H9 (cell line): ENCODE data around the gene ZNF423. TPM values are rescaled to one million over a fixed set of nuclear protein-coding genes. Genes with fewer than 3 reads are reported as not detected.
A peak's percentile ranks its signal among the peaks of the same experiment; 100 is the strongest.

Source experiments
- DNase-seq: peaks from one replicate; pipeline ENCODE4 v3.0.0-alpha.2; 2017
- H2AFZ ChIP-seq: one replicate; pipeline ENCODE4 v1.6.1; 2013; ENCODE audit warnings: mild to moderate bottlenecking, low read length, control low read depth, moderate library complexity
- H2AK5ac ChIP-seq: 2 replicates; pipeline ENCODE4 v1.6.1; 2013; ENCODE audit warnings: low read length, control low read depth, mixed read lengths; ENCODE audit not compliant: insufficient read length
- H2BK120ac ChIP-seq: one replicate; pipeline ENCODE4 v1.6.1; 2013; ENCODE audit warnings: low read depth, mild to moderate bottlenecking, low read length, control low read depth, inconsistent platforms; ENCODE audit not compliant: poor library complexity, severe bottlenecking
- H2BK12ac ChIP-seq: 2 replicates; pipeline ENCODE4 v1.6.1; 2013; ENCODE audit warnings: low read length, control low read depth, mixed read lengths, low read depth; ENCODE audit not compliant: insufficient read length
- H2BK15ac ChIP-seq: 2 replicates; pipeline ENCODE4 v1.6.1; 2013; ENCODE audit warnings: low read depth, low read length, control low read depth
- H2BK20ac ChIP-seq: one replicate; pipeline ENCODE4 v1.6.1; 2013; ENCODE audit warnings: low read depth, mild to moderate bottlenecking, low read length, control low read depth, inconsistent platforms; ENCODE audit not compliant: poor library complexity, severe bottlenecking
- H2BK5ac ChIP-seq: 2 replicates; pipeline ENCODE4 v1.6.1; 2013; ENCODE audit warnings: low read length, control low read depth, mixed read lengths; ENCODE audit not compliant: insufficient read length
- H3K14ac ChIP-seq: 2 replicates; pipeline ENCODE4 v1.6.1; 2013; ENCODE audit warnings: low read length, control low read depth; ENCODE audit not compliant: insufficient read depth
- H3K18ac ChIP-seq: 2 replicates; pipeline ENCODE4 v1.6.1; 2013; ENCODE audit warnings: low read depth, mild to moderate bottlenecking, mixed read lengths, low read length, control low read depth; ENCODE audit not compliant: insufficient read length
- H3K23ac ChIP-seq: 2 replicates; pipeline ENCODE4 v1.6.1; 2013; ENCODE audit warnings: low read length, control low read depth, mixed read lengths, low read depth; ENCODE audit not compliant: insufficient read length
- H3K23me2 ChIP-seq: 2 replicates; pipeline ENCODE4 v1.6.1; 2013; ENCODE audit warnings: low read depth, mild to moderate bottlenecking, mixed read lengths, low read length, control low read depth; ENCODE audit not compliant: insufficient read length, poor library complexity, severe bottlenecking
- H3K27ac ChIP-seq: 2 replicates; pipeline ENCODE4 v1.5.1; 2013; ENCODE audit warnings: low read length, control low read depth, mixed read lengths, low read depth; ENCODE audit not compliant: insufficient read length
- H3K27me3 ChIP-seq: 2 replicates; pipeline ENCODE4 v1.6.1; 2013; ENCODE audit warnings: low read length, control low read depth, inconsistent platforms; ENCODE audit not compliant: insufficient read depth
- H3K4ac ChIP-seq: 2 replicates; pipeline ENCODE4 v1.6.1; 2013; ENCODE audit warnings: low read depth, mild to moderate bottlenecking, control low read depth, inconsistent platforms, low read length, moderate library complexity
- H3K4me1 ChIP-seq: 2 replicates; pipeline ENCODE4 v1.6.1; 2013; ENCODE audit warnings: low read length, control low read depth, inconsistent platforms; ENCODE audit not compliant: insufficient read depth
- H3K4me2 ChIP-seq: 2 replicates; pipeline ENCODE4 v1.6.1; 2013; ENCODE audit warnings: low read length, control low read depth, mixed read lengths; ENCODE audit not compliant: insufficient read length, insufficient read depth
- H3K56ac ChIP-seq: 2 replicates; pipeline ENCODE4 v1.6.1; 2013; ENCODE audit warnings: low read depth, mild to moderate bottlenecking, mixed read lengths, low read length, control low read depth; ENCODE audit not compliant: insufficient read length
- H3K79me1 ChIP-seq: 2 replicates; pipeline ENCODE4 v1.6.1; 2013; ENCODE audit warnings: low read depth, mild to moderate bottlenecking, moderate library complexity, low read length, control low read depth, inconsistent platforms; ENCODE audit not compliant: insufficient read depth, poor library complexity, severe bottlenecking
- H3K79me2 ChIP-seq: 2 replicates; pipeline ENCODE4 v1.6.1; 2013; ENCODE audit warnings: low read length, control low read depth, inconsistent platforms; ENCODE audit not compliant: insufficient read depth
- H3K9ac ChIP-seq: 2 replicates; pipeline ENCODE4 v1.6.1; 2013; ENCODE audit warnings: low read length, control low read depth, mixed read lengths; ENCODE audit not compliant: insufficient read length; ENCODE audit errors: extremely low read depth
- H3K9me3 ChIP-seq: one replicate; pipeline ENCODE4 v1.6.1; 2013; ENCODE audit warnings: low read depth, low read length, inconsistent platforms; ENCODE audit not compliant: control insufficient read depth
- H3T11ph ChIP-seq: one replicate; pipeline ENCODE4 v1.6.1; 2013; ENCODE audit warnings: mild to moderate bottlenecking, low read length, control low read depth, inconsistent platforms
- H4K20me1 ChIP-seq: one replicate; pipeline ENCODE4 v1.6.1; 2013; ENCODE audit not compliant: control insufficient read depth, insufficient read length, insufficient read depth
- H4K5ac ChIP-seq: 2 replicates; pipeline ENCODE4 v1.6.1; 2013; ENCODE audit warnings: low read depth, mild to moderate bottlenecking, mixed read lengths, low read length, control low read depth; ENCODE audit not compliant: insufficient read length
- H4K8ac ChIP-seq: replicated peaks from 2 replicates; pipeline ENCODE4 v1.6.1; 2013; ENCODE audit warnings: low read length, control low read depth, mixed read lengths, low read depth; ENCODE audit not compliant: insufficient read length
- H4K91ac ChIP-seq: 2 replicates; pipeline ENCODE4 v1.6.1; 2013; ENCODE audit warnings: low read depth, mild to moderate bottlenecking, moderate library complexity, mixed read lengths, low read length, control low read depth; ENCODE audit not compliant: insufficient read length
- H3K27ac Mint-ChIP-seq, 3 experiments: 2 replicates in 2 of 3; 3 replicates in 1 of 3; pipeline ENCODE4 v1.8.0; 2020 to 2021; ENCODE audit warnings: mixed read lengths in 3 of 3, mild to moderate bottlenecking in 1 of 3, moderate library complexity in 1 of 3
- H3K27me3 Mint-ChIP-seq: 2 replicates; pipeline ENCODE4 v1.8.0; 2021; ENCODE audit warnings: low read depth, mild to moderate bottlenecking, moderate library complexity, mixed read lengths
- H3K36me3 Mint-ChIP-seq, 3 experiments: 2 replicates in 2 of 3; 3 replicates in 1 of 3; pipeline ENCODE4 v1.8.0; 2020 to 2021; ENCODE audit warnings: low read depth in 3 of 3, mixed read lengths in 3 of 3; ENCODE audit not compliant: insufficient read depth in 1 of 3
- H3K4me1 Mint-ChIP-seq, 2 experiments: 2 replicates each; pipeline ENCODE4 v1.8.0; 2020; ENCODE audit warnings: mixed read lengths in 2 of 2
- H3K4me3 Mint-ChIP-seq, 2 experiments: 2 replicates in 1 of 2; 3 replicates in 1 of 2; pipeline ENCODE4 v1.8.0; 2020 to 2021; ENCODE audit warnings: mild to moderate bottlenecking in 2 of 2, mixed read lengths in 2 of 2, moderate library complexity in 1 of 2
- H3K9me3 Mint-ChIP-seq, 2 experiments: 2 replicates in 1 of 2; 3 replicates in 1 of 2; pipeline ENCODE4 v1.8.0; 2020; ENCODE audit warnings: mild to moderate bottlenecking in 2 of 2, mixed read lengths in 2 of 2, moderate library complexity in 1 of 2
- CTCF ChIP-seq: fragments of 200-600 bp; sonication (generic); conservative IDR thresholded peaks from 3 replicates; pipeline ENCODE4 v1.8.0; 2021; ENCODE audit warnings: antibody characterized with exemption, mild to moderate bottlenecking
- WGBS: extraction: QIAGEN DNeasy Blood & Tissue Kit; methylation state at CpG from one replicate; pipeline ENCODE4 v1.1.7; 2013; ENCODE audit warnings: missing lambda C conversion rate, low lambda C conversion rate, mixed read lengths; ENCODE audit not compliant: insufficient read length; ENCODE audit errors: extremely low coverage; 5-methylcytosine and 5-hydroxymethylcytosine counted together
- total RNA-seq: library from RNA; stranded (reverse); gene quantifications from 2 replicates; pipeline ENCODE4 v1.2.1, GENCODE V29; 2021

ZNF423 gene
- total RNA-seq, 1 experiment from 2014 or later = 51.5 TPM

GRCh38 chr16:49896447-49896964 lies 40.6 kb upstream of the ZNF423 start:
- no peak overlapping the region for H2BK12ac ChIP-seq
- no peaks in the 10 kb centered on the region for H3K79me2 ChIP-seq
- H2BK5ac ChIP-seq = no peak overlapping the region
- no peak overlapping the region for H3T11ph ChIP-seq
- no peak overlapping the region for H2BK15ac ChIP-seq
- H2AK5ac ChIP-seq = no peak overlapping the region
- H4K8ac ChIP-seq = no peak overlapping the region
- H3K27ac ChIP-seq = no peak overlapping the region
- H3K79me1 ChIP-seq = no peaks in the 10 kb centered on the region
- H3K23ac ChIP-seq = no peak overlapping the region
- no peak overlapping the region for H4K91ac ChIP-seq
- Mint-ChIP-seq H3K27ac (peak overlapping the region in 1 of 3 experiments; percentile 44; a peak in 2 of 7 replicates), H3K4me3 (no peak overlapping the region), H3K4me1 (peaks cover 2 to 8% of the 10 kb centered on the region in 2 experiments; a peak in 1 of 4 replicates), H3K27me3 (peaks cover 22% of the 10 kb centered on the region), H3K9me3 (no peaks in the 10 kb centered on the region), H3K36me3 (no peaks in the 10 kb centered on the region; a peak in 1 of 7 replicates)
- no peak for TF ChIP-seq CTCF
- no peak overlapping the region for H4K5ac ChIP-seq
- peaks cover 2% of the 10 kb centered on the region for H3K23me2 ChIP-seq
- no peak overlapping the region for H3K56ac ChIP-seq
- WGBS = no CpG with 5 or more reads among the region's 12 CpGs
- H3K14ac ChIP-seq = no peak overlapping the region
- DNase-seq = no peak
- no peaks in the 10 kb centered on the region for H3K4me1 ChIP-seq
- H3K4ac ChIP-seq = no peak overlapping the region
- no peak overlapping the region for H2AFZ ChIP-seq
- H3K9me3 ChIP-seq = no peaks in the 10 kb centered on the region
- no peak overlapping the region for H2BK120ac ChIP-seq
- H3K9ac ChIP-seq = no peak overlapping the region
- H4K20me1 ChIP-seq = no peaks in the 10 kb centered on the region
- H3K4me2 ChIP-seq = no peak overlapping the region
- H3K27me3 ChIP-seq = no peaks in the 10 kb centered on the region
- no peak overlapping the region for H3K18ac ChIP-seq
- H2BK20ac ChIP-seq = no peak overlapping the region
